Activated CD8-positive, alpha-beta T cell treated with anti-CD3 and anti-CD28 coated beads for 36 hours (primary cell): ENCODE measurements around the gene KLF15. TPM values are rescaled to one million over a fixed set of nuclear protein-coding genes. Genes with fewer than 3 reads are reported as not detected.

Experiments used
- ATAC-seq: fragments of 200-7000 bp; cut with Tn5 transposase; one replicate; pipeline ENCODE4 v1.10.0; 2021; ENCODE audit warnings: mild to moderate bottlenecking, moderate library complexity
- CTCF ChIA-PET: fragments of 350-600 bp; sonication (Branson Sonifier 250); formaldehyde crosslinking; loops from one replicate; lab custom pipeline; 2021; ENCODE audit warnings: antibody characterized with exemption; lab: Charles Lee
- POLR2A ChIA-PET: fragments of 350-600 bp; sonication (Branson Sonifier 250); formaldehyde crosslinking; loops from one replicate; lab custom pipeline; 2021; ENCODE audit warnings: antibody characterized with exemption; lab: Charles Lee
- DNase-seq: peaks from one replicate; pipeline ENCODE4 v3.0.0-alpha.2; 2020
- H3K27ac Mint-ChIP-seq: one replicate; pipeline ENCODE4 v1.8.0; 2021; ENCODE audit warnings: mild to moderate bottlenecking, mixed read lengths
- H3K27me3 Mint-ChIP-seq: one replicate; pipeline ENCODE4 v1.8.0; 2021; ENCODE audit warnings: mixed read lengths
- H3K36me3 Mint-ChIP-seq: one replicate; pipeline ENCODE4 v1.8.0; 2021; ENCODE audit warnings: low read depth, mixed read lengths
- H3K4me1 Mint-ChIP-seq: one replicate; pipeline ENCODE4 v1.8.0; 2021; ENCODE audit warnings: low read depth, mixed read lengths
- H3K4me3 Mint-ChIP-seq: one replicate; pipeline ENCODE4 v1.8.0; 2021; ENCODE audit warnings: mild to moderate bottlenecking, moderate library complexity, mixed read lengths
- H3K9me3 Mint-ChIP-seq: one replicate; pipeline ENCODE4 v1.8.0; 2021; ENCODE audit warnings: mixed read lengths
- intact Hi-C: fragments of 100-400 bp; cut with micrococcal nuclease; formaldehyde crosslinking; loops from one replicate; pipeline ENCODE4 v1.10.0; 2022
- total RNA-seq, 2 experiments: library from RNA; stranded (reverse); gene quantifications; one replicate each; pipeline ENCODE4 v1.2.3, GENCODE V29; 2021
- TF ChIP-seq, protein P1 (sequence below): fragments of 200-600 bp; IDR thresholded peaks from one replicate; pipeline ENCODE4 v1.8.0; 2022; ENCODE audit warnings: antibody characterized with exemption, mild to moderate bottlenecking

The KLF15 gene
- total RNA-seq, 2 experiments from 2014 or later: 0.11 TPM; not detected in 1

DNA sequence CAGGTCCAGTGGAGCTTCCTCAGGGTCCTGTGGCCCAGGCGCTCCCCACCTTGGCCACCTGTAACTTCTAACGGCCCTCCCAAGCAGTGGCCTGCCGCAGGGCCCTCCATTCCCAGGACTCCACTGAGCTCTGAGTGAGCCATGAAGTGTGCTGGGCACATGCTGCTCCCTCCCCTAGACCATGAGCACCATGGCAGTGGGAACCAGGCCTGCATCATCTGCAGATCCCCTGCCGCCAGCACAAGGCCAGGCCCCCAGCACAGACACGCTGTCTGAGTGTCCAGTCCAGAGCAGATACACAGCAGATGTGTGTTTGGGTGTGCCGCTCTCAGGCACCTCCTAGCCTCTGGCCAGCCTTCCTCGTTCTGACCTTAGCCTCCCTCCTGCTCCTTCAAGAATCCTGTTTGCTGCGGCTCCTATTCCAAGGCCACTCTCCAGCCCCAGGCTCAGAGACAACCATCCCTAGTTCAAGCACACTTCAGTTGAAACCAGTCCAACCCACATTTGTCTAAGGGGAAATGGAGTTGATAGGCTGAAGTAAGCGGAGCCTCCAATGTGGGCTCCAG, 7.0 kb upstream of the KLF15 start:
- Mint-ChIP-seq H3K27ac (no peak overlapping the region), H3K4me1 (no peaks in the 10 kb centered on the region), H3K36me3 (no peaks in the 10 kb centered on the region), H3K4me3 (no peak overlapping the region), H3K9me3 (no peaks in the 10 kb centered on the region), H3K27me3 (peaks cover 20% of the 10 kb centered on the region)
- POLR2A ChIA-PET: no interaction called here
- TF ChIP-seq, protein P1, sequence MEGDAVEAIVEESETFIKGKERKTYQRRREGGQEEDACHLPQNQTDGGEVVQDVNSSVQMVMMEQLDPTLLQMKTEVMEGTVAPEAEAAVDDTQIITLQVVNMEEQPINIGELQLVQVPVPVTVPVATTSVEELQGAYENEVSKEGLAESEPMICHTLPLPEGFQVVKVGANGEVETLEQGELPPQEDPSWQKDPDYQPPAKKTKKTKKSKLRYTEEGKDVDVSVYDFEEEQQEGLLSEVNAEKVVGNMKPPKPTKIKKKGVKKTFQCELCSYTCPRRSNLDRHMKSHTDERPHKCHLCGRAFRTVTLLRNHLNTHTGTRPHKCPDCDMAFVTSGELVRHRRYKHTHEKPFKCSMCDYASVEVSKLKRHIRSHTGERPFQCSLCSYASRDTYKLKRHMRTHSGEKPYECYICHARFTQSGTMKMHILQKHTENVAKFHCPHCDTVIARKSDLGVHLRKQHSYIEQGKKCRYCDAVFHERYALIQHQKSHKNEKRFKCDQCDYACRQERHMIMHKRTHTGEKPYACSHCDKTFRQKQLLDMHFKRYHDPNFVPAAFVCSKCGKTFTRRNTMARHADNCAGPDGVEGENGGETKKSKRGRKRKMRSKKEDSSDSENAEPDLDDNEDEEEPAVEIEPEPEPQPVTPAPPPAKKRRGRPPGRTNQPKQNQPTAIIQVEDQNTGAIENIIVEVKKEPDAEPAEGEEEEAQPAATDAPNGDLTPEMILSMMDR: no peak
- intact Hi-C loops: no loop called here
- CTCF ChIA-PET: interaction anchor here (0.7 kb wide), 1 partner anchor 15 kb away, joined by 3 read pairs; no protein-coding TSS in a partner anchor
- DNase-seq: no peak
- no peak for ATAC-seq

DNA sequence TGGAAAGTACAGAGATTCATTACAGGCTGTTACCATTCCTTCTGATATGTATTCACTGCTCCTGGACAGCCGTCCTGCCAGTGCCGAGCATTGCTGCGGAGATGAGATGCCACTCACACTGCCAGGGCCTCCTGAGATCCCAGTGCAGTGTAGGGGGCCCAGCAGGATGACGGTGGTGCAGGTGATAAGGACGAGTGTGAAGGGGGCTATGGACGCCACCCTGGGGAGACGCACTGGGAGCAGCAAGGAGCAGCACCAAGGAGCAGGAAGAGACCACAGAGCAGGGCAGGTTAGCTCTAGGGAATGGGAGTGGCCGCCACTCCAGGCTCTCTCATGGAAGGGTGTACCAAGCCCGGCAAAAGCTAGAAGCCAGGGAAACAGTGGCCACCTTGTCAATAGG, 4.0 kb upstream of the KLF15 start:
- ChIA-PET POLR2A (no interaction called here), CTCF (no interaction called here)
- DNase-seq: no peak
- Mint-ChIP-seq H3K4me3 (no peak overlapping the region), H3K9me3 (no peaks in the 10 kb centered on the region), H3K36me3 (no peaks in the 10 kb centered on the region), H3K4me1 (peaks cover 4% of the 10 kb centered on the region), H3K27me3 (peaks cover 38% of the 10 kb centered on the region), H3K27ac (no peak overlapping the region)
- intact Hi-C loops: no loop called here
- ATAC-seq: no peak
- TF ChIP-seq, protein P1: no peak

DNA sequence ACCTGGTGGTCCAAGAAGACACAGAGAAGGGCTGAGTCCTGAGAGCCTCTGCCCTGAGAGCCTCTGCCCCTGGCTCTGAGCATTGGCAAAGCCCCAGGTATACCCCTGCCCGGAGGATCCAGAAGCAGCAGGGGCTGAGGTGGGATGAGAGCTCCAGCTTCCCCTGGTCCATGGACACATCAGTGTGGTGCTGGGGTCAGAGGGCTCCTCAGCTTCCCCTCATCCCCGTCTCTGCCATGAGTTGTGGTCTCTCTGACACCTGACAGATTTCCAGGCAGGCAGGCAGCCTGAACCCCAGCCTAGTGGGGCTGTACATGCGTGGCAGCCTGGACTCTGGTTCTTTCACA, 3.5 kb upstream of the KLF15 start:
- DNase-seq (no peak), ATAC-seq (no peak)
- Mint-ChIP-seq H3K4me3 (no peak overlapping the region), H3K36me3 (no peaks in the 10 kb centered on the region), H3K4me1 (peaks cover 6% of the 10 kb centered on the region), H3K27ac (no peak overlapping the region), H3K27me3 (peaks cover 39% of the 10 kb centered on the region), H3K9me3 (no peaks in the 10 kb centered on the region)
- TF ChIP-seq, protein P1: no peak
- CTCF ChIA-PET: no interaction called here
- intact Hi-C loops: no loop called here
- POLR2A ChIA-PET: no interaction called here

DNA sequence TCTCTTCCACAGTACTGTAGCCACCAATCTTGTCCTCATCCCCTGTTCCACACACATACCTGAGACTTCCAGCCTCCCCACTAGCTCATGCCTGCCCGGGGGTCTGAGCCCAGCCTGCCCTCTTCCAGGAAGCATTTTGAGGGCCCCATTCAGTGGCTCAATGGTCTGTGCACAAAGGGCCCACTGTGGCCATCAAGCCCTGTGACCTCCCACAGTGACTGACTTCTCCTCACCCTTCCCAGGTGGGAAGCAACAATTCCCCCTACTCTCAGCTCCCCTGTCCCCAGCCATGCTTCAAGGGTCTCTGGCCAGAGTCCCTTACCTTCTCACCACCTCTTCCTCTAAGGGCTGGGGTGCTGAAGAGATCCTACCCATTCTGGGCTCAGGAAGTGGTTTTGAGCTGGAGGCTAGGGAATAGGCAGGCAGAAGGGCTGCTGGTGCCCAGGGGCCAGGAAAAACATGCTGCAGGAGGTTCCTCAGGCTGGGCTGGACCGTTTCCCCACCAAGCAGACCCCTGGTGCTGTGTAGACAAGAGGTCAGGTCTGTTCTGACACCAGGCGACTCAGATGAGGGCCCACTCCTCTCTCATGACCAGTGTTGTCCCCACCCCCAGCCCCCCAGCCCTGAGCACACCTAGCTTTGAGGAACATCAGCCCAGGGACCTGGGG, 3.0 kb upstream of the KLF15 start:
- Mint-ChIP-seq H3K9me3 (no peaks in the 10 kb centered on the region), H3K4me3 (no peak overlapping the region), H3K4me1 (peaks cover 6% of the 10 kb centered on the region), H3K27me3 (peaks cover 44% of the 10 kb centered on the region), H3K27ac (no peak overlapping the region), H3K36me3 (no peaks in the 10 kb centered on the region)
- ATAC-seq (no peak), DNase-seq (no peak)
- CTCF ChIA-PET: interaction anchor here (1.4 kb wide), 1 partner anchor 162 kb away, joined by 3 read pairs; no protein-coding TSS in a partner anchor
- POLR2A ChIA-PET: no interaction called here
- intact Hi-C loops: no loop called here
- TF ChIP-seq, protein P1: no peak

DNA sequence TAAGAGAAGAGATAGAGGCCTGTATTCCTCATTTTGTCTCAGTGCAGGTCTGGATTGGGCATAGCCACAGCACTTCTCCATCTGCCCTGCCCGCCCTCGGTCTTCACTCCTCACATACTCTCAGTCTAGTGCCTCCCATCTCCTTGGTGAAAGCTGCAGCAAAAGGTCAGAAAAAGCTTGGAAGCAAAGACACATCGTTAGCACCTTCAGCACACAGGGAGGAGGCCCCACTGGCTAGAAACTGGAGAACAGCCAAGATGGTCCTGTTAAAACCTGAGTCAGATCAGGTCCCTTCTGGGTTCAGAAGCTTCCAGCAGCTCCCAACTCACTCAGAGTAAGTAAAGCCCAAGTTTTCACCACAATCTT, 1.6 kb upstream of the KLF15 start:
- Mint-ChIP-seq H3K9me3 (no peaks in the 10 kb centered on the region), H3K36me3 (no peaks in the 10 kb centered on the region), H3K27ac (no peak overlapping the region), H3K4me3 (no peak overlapping the region), H3K4me1 (peaks cover 6% of the 10 kb centered on the region), H3K27me3 (peaks cover 45% of the 10 kb centered on the region)
- ChIA-PET POLR2A (no interaction called here), CTCF (no interaction called here)
- TF ChIP-seq, protein P1: no peak
- DNase-seq (no peak), ATAC-seq (no peak)
- intact Hi-C loops: no loop called here
